Frontal cortex (tissue), 4 donors: ENCODE data around the gene GALR3. TPM values are rescaled to one million over a fixed set of nuclear protein-coding genes. Genes with fewer than 3 reads are reported as not detected.

Experiments used
- DNase-seq, 2 donors: peaks; one replicate each; pipeline ENCODE4 v3.0.0; 2012; ENCODE audit warnings: low spot score in 2 of 2
- FAIRE-seq: peaks from 2 replicates; lab custom pipeline; 2012; peaks lifted over from hg19 to GRCh38; lab: Jason Lieb, UNC
- total RNA-seq: library from RNA; depleted of rRNA; stranded (reverse); fragments of >200 nt; gene quantifications from one replicate; pipeline ENCODE4 v1.2.3, GENCODE V29; 2014
- donor health status: control.
- donor health status: control.
- donor health status: control.

GALR3 gene
- total RNA-seq, 1 donor from 2014 or later, result not detected

- DNase-seq (peak; percentile 69 to 75), FAIRE-seq (no peak)
Measured at GRCh38 chr22:37818409-37819104, 4.6 kb upstream of the GALR3 start.

GRCh38 chr22:37819105-37819433, 4.1 kb upstream of the GALR3 start:
- no peak for DNase-seq
- FAIRE-seq, result no peak

DNA sequence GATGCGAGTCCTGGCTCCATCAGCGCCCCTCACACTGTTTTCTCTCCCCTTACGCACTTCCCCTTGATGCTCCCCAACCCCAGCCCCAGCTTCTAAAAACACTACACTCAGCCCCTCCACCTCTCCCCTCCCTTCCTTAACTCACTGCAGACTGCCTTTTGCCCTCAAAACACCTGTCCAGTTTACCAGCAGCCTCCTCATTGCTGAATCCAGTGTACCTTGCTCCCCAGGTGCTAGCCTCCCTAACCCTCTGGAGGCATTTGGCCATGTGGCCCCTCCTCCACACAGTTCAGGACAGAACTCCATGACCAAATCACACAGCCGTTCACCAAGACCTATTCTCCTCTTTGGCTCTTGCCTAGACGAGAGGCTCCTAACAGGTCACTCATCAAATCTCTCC, 2.8 kb upstream of the GALR3 start:
- DNase-seq (no peak), FAIRE-seq (no peak)

GRCh38 chr22:37822079-37822833, 926 bp upstream of the GALR3 start:
- FAIRE-seq (no peak), DNase-seq (no peak)

DNA sequence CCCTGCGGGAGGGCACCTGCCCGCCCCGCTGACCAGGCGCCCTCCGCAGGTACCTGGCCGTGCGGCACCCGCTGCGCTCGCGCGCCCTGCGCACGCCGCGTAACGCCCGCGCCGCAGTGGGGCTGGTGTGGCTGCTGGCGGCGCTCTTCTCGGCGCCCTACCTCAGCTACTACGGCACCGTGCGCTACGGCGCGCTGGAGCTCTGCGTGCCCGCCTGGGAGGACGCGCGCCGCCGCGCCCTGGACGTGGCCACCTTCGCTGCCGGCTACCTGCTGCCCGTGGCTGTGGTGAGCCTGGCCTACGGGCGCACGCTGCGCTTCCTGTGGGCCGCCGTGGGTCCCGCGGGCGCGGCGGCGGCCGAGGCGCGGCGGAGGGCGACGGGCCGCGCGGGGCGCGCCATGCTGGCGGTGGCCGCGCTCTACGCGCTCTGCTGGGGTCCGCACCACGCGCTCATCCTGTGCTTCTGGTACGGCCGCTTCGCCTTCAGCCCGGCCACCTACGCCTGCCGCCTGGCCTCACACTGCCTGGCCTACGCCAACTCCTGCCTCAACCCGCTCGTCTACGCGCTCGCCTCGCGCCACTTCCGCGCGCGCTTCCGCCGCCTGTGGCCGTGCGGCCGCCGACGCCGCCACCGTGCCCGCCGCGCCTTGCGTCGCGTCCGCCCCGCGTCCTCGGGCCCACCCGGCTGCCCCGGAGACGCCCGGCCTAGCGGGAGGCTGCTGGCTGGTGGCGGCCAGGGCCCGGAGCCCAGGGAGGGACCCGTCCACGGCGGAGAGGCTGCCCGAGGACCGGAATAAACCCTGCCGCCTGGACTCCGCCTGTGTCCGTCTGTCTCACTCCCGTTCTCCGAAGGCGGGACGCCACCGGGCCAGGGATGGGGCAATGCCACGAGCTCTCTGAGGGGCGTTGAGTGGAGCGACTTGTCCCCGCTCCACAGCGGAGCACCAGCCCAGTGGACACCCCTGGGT, 1.8 kb downstream of the GALR3 start:
- FAIRE-seq (no peak), DNase-seq (peak in 1 of 2 donors; percentile 55)

DNA sequence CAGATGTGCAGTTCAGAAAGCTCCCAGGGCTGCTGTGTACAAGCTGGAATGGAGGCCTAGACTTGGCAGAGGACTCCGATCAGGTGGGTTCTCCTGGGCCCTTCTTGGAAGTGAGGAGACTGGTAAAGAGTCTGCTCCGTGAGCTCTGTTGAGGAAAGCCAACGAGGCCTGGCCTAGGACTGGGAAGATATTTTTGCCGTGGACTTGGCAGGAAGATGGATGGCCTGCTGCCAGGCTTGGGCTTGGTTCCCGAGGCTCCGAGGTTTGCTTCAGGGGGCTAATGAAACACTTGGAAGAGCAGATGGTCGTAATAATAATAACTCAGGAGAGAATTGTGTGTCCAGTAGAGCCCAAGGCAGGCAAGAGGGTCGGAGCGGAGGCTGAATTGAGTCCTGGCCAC, 3.9 kb downstream of the GALR3 start:
- DNase-seq, result peak; percentile 68 to 70
- no peak for FAIRE-seq

GRCh38 chr22:37830093-37830842, 7.1 kb downstream of the GALR3 start:
- DNase-seq (no peak), FAIRE-seq (no peak)

DNA sequence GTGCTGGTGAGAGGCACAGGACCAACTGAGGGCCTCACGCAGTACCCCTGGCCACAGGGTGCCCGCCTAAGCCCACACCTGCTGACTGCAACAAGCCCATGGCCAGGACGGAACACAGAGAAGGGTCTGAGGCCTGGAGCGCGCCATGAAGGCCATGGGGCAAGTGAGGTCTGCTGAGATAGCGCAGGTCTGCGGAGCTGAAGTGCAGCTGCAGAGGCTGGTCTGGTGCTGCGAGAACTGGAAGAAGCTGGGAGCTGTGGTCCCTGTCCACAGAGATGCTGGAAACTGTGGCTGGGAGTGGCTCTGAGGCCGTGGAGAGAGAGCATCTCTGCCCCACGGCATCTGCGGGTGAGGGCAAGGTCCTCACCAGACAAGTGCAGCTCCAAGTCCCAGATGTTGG, 8.3 kb downstream of the GALR3 start:
- FAIRE-seq, result no peak

GRCh38 chr22:37832022-37832857, 9.1 kb downstream of the GALR3 start:
- DNase-seq (no peak), FAIRE-seq (no peak)

More for the DNA sequence above, 8.3 kb downstream of the GALR3 start:
- DNase-seq, result no peak

DNA sequence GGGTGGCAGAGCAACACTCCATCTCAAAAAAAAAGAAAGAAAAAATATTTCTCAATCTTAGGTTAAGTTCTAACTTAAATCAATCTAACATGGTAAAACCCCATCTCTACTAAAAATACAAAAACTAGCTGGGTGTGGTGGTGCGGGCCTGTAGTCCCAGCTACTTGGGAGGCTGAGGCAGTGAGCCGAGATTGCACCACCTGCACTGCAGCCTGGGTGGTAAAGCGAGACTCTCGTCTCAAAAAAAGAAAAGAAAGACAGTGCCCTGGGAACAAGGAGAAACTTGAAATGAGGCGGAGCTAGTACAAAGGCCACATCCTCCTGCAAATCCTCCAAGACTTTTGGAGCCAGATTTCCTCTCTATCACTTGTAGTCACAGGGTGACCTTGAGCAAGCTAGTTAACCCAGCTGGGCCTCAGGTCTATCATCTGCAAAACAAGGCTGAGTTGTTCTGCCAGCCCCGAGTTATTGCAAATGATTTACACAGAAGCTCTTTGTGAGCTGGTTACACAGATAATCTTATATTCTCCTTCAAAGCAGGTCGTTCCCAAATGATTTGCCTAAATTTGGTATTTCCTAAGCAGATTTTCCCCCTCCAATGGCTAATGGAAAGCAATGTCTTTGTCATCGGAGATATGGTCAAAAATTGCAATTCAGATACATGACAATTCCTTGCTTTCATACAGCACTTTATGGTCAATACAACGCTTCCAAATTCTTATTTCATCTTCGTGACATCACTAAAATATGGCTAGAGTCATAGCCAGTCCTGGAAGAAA, 19.0 kb downstream of the GALR3 start:
- no peak for DNase-seq
- FAIRE-seq, result no peak

DNA sequence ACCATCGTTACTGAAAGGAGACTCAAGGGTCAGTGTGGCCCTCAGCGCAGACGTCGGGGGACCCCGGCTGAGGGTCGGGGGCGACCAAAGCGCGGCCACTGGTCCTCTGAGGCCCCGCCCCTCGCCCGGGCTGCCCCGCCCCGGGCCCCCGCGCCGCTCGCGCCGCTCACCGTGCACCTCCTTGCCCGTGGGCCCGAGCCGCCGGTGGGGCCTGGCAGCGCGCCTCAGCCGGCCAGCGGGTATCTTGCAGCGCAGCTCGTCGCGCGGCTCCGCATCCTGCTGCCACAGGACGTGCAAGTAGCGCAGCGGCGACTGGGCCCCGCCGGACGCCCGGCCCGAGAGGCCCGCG, 20.5 kb downstream of the GALR3 start:
- FAIRE-seq (no peak), DNase-seq (peak in 1 of 2 donors; percentile 51)

- DNase-seq, result no peak
- FAIRE-seq, result no peak
Measured at GRCh38 chr22:37844904-37845329, 21.7 kb downstream of the GALR3 start.

- FAIRE-seq, result no peak
- no peak for DNase-seq
Measured at GRCh38 chr22:37846433-37846832, 23.3 kb downstream of the GALR3 start.

- FAIRE-seq (no peak), DNase-seq (no peak)
Measured at GRCh38 chr22:37848587-37849088, 25.5 kb downstream of the GALR3 start.

GRCh38 chr22:37849089-37849751, 26.0 kb downstream of the GALR3 start, which contains the start of gene EIF3L:
Gene EIF3L, plus strand, starts transcription at chr22:37849419. Its CDS starts 31 bp downstream, at chr22:37849450.
- no peak for FAIRE-seq
- DNase-seq, result peak; percentile 90 to 94

DNA sequence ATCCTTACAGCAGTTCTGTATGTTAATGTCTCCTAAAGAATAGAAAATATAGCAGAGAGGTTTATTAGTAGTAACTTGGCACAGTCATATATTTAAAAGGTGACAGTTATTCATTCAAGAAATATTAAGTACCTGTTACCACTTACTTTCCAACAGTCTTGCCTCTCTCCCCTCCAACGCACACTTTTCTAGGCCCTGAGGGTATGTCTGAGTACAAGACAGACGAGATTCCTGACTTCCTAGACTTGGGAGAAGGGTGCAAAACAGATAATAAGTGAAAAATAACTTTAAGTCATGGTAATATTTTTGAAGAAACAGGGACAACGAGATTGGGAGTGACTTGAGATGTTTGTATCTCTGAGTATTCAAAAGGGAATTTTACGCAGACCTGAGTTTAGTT, 27.6 kb downstream of the GALR3 start:
- FAIRE-seq (no peak), DNase-seq (no peak)

DNA sequence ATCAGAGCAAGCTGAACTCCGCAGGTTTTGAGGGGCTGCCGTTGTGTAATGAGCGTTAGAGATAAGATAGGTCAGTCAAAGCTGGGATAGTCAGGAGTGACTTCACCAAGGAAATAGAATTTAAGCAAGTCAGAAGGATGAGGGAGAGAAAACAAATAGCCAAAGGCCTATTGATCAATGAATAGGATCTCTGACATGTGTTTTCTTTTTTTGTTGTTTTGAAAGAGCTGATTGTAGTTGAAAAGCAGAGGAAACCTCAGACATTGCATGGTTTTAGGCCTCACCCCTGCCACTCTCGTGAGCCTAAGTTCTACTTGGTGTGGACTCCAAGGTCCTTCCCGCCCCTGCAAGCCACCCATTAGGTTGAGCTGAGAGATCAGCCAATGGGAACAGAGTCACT, 29.2 kb downstream of the GALR3 start:
- DNase-seq (no peak), FAIRE-seq (no peak)
